LNCAP (cell line): ENCODE data around the gene FLAD1.

Source experiments
- CTCF ChIP-seq: fragments of 450-650 bp; IDR thresholded peaks from 2 replicates; pipeline ENCODE4 v1.5.1; 2017; ENCODE audit warnings: mild to moderate bottlenecking

The FLAD1 gene

DNA sequence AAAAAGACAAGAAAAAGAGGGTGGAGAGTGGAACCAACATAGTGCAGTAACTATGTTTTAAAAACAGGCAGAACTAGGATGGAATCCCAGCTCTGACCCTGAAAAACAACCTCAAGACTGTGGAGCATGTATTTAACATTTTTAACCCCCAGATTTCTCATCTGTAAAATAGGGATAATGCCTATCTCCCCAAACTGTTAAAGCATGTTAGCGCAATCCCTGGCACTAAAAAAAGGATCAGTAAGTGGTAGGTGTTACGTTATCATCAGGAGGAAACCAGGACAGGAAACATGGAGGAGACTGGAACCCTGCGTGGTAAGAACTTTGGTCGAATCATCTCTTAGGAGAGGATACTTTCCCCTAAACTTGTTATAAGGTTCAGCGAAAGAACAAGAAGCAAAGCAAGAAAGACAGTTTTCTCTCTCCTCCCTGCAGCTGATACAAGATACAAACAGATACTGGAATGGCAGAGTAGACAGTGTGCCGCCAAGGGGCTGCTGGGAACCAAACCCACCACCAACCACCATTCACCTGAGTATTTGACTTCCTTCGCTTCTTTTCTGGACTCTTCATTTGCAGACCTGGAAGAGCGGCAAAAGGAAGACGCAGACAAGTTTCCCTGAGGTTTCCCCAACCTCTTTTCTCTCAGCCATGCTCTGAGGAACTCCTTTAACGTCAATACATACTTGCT is 22.6 kb upstream of the FLAD1 start:
- no peak for TF ChIP-seq CTCF

- TF ChIP-seq CTCF, result peak; percentile 92
These were observed 21.7 kb upstream of the FLAD1 start, which contains the start of gene PYGO2 for GRCh38 chr1:154961207-154962155. Gene PYGO2, minus strand, starts transcription at chr1:154961782. Its CDS starts 206 bp downstream, at chr1:154961576.

DNA sequence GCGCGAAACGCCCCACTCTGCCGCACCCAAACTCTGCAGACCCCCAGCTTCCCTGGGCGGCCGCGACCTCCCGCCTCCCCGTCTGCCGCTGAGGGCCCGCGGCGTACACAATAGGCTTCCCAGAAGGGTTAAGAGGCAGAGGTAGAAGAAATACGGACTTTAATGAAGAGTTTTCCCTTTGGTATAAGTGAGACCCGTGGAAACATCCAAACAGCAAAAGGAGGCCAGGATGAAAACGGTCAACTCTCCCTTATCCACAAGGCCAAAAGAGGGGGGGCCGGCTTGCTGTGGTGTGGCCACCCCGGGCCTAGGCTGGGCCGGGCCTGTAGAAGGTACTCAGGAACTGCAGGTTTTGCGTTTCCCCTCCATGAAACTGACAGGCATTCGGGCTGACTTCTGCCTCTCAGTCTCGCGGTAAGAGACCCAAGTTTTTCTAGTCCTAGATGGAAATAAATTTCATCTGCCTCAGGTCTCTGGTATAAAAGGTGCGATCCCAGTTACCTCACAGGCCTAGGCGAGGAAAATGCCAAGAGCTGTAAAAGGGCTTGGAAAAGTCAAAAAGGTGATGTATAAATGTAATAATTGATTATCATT is 20.9 kb upstream of the FLAD1 start:
- no peak; the same call in 1 of the 2 replicates for TF ChIP-seq CTCF

DNA sequence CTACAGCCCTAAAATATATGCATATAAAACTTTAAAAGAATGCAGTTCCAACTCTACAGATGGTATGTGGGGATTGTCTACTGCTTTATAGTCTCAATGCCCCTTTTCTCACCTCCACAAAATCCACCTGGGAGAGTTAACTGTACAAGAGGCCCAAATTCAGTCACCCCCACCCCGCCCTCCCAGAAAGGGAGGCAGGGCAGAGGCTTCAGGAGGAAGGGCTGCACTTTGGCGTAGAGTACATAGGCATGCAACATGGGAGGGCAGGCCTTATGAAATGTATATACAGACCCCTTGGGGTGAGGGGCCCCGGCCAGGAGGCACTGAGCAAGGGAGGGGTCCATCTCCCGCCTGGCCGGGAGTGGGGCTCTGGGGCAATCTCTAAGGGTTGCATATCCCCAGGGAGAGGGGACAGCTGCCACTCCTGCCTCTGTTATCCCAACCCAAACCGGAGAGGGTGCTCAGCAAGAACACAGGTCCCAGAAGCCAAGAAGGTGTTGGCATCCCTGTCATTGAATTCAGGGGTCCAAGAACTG is 20.3 kb upstream of the FLAD1 start:
- TF ChIP-seq CTCF, result no peak

GRCh38 chr1:154963643-154964042 is 19.5 kb upstream of the FLAD1 start:
- no peak for TF ChIP-seq CTCF

- TF ChIP-seq CTCF, result no peak
These were observed 18.8 kb upstream of the FLAD1 start for GRCh38 chr1:154964359-154964758.

DNA sequence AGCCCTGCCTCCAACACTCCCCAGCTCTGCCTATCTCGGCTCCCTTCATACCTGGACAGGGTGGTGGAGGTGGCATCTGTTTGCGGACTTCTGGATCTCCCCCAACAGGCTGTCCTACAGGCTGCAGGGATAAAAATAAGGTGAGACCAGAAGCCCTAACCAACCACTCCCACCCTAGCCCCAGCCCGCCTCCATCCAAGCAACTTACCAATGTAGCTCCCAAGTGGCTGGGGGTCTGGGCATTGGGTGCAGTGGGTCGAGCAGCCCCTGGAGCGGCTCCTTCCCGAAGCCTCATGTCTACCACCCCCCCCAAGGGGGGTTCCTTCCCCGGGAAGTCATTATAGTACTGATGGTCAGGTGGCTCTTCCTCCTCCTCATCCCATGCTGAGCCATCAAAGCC is 17.0 kb upstream of the FLAD1 start:
- no peak for TF ChIP-seq CTCF
